Nephron (organoid): Measurements from ENCODE around the gene LILRA5.

Source experiments
- H3K27ac Mint-ChIP-seq, 3 experiments: 2 replicates each; pipeline ENCODE4 v1.8.0; 2020; ENCODE audit warnings: mixed read lengths in 3 of 3, mild to moderate bottlenecking in 2 of 3, moderate library complexity in 1 of 3
- H3K27me3 Mint-ChIP-seq: 2 replicates; pipeline ENCODE4 v1.8.0; 2021; ENCODE audit warnings: low read depth, mild to moderate bottlenecking, moderate library complexity, mixed read lengths
- H3K36me3 Mint-ChIP-seq: 2 replicates; pipeline ENCODE4 v1.8.0; 2020; ENCODE audit warnings: low read depth, mixed read lengths
- H3K4me1 Mint-ChIP-seq: 2 replicates; pipeline ENCODE4 v1.8.0; 2020; ENCODE audit warnings: mixed read lengths
- H3K4me3 Mint-ChIP-seq, 3 experiments: 2 replicates each; pipeline ENCODE4 v1.8.0; 2020; ENCODE audit warnings: mild to moderate bottlenecking in 3 of 3, mixed read lengths in 3 of 3, moderate library complexity in 2 of 3
- H3K9me3 Mint-ChIP-seq: 2 replicates; pipeline ENCODE4 v1.8.0; 2020; ENCODE audit warnings: mixed read lengths
- TF ChIP-seq, protein P1 (sequence below), 3 experiments: fragments of 200-600 bp; sonication (generic); IDR thresholded peaks; one replicate each; pipeline ENCODE4 v1.5.0; 2021; ENCODE audit warnings: antibody characterized with exemption in 3 of 3; ENCODE audit not compliant: unreplicated experiment in 3 of 3

LILRA5 gene

GRCh38 chr19:54335979-54336892, 23.3 kb upstream of the LILRA5 start:
- TF ChIP-seq, protein P1, sequence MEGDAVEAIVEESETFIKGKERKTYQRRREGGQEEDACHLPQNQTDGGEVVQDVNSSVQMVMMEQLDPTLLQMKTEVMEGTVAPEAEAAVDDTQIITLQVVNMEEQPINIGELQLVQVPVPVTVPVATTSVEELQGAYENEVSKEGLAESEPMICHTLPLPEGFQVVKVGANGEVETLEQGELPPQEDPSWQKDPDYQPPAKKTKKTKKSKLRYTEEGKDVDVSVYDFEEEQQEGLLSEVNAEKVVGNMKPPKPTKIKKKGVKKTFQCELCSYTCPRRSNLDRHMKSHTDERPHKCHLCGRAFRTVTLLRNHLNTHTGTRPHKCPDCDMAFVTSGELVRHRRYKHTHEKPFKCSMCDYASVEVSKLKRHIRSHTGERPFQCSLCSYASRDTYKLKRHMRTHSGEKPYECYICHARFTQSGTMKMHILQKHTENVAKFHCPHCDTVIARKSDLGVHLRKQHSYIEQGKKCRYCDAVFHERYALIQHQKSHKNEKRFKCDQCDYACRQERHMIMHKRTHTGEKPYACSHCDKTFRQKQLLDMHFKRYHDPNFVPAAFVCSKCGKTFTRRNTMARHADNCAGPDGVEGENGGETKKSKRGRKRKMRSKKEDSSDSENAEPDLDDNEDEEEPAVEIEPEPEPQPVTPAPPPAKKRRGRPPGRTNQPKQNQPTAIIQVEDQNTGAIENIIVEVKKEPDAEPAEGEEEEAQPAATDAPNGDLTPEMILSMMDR (IDR thresholded peaks at IDR 0.05; ENCODE audit: unreplicated experiment in 3 of 3): no peak
- Mint-ChIP-seq H3K27ac (no peak overlapping the region), H3K36me3 (no peaks in the 10 kb centered on the region), H3K4me3 (no peak overlapping the region), H3K9me3 (peaks cover 2% of the 10 kb centered on the region), H3K27me3 (no peaks in the 10 kb centered on the region), H3K4me1 (no peaks in the 10 kb centered on the region)

DNA sequence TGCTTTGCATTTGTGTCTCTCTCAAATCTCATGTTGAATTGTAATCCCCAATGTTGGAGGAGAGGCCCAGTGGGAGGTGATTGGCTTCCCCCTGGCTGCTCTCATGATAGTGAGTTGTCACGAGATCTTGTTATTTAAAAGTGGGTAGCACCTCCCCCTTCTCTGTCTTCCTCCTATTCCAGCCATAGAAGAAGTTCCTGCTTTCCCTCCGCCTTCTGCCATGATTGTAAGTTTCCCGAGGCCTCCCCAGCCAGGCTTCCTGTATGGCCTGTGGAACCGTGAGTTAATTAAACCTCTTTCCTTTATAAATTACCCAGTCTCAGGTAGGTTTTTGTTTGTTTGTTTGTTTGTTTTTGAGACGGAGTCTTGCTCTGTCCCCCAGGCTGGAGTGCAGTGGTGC, 22.2 kb upstream of the LILRA5 start:
- H3K4me1 Mint-ChIP-seq: no peaks in the 10 kb centered on the region
- peaks cover under 1% of the 10 kb centered on the region for H3K27me3 Mint-ChIP-seq
- H3K27ac Mint-ChIP-seq: no peak overlapping the region

GRCh38 chr19:54333586-54334298, 20.8 kb upstream of the LILRA5 start:
- Mint-ChIP-seq H3K27ac (no peak overlapping the region), H3K4me1 (no peaks in the 10 kb centered on the region), H3K36me3 (no peaks in the 10 kb centered on the region), H3K27me3 (peaks cover 6% of the 10 kb centered on the region), H3K4me3 (no peak overlapping the region), H3K9me3 (peaks cover 2% of the 10 kb centered on the region)
- TF ChIP-seq, protein P1 (IDR thresholded peaks at IDR 0.05; ENCODE audit: unreplicated experiment in 3 of 3): no peak

More for the DNA sequence above, 22.2 kb upstream of the LILRA5 start:
- H3K4me3 Mint-ChIP-seq: no peak overlapping the region
- H3K9me3 Mint-ChIP-seq: peaks cover 2% of the 10 kb centered on the region
- TF ChIP-seq, protein P1 (IDR thresholded peaks at IDR 0.05; ENCODE audit: unreplicated experiment in 3 of 3): no peak
- no peaks in the 10 kb centered on the region for H3K36me3 Mint-ChIP-seq

DNA sequence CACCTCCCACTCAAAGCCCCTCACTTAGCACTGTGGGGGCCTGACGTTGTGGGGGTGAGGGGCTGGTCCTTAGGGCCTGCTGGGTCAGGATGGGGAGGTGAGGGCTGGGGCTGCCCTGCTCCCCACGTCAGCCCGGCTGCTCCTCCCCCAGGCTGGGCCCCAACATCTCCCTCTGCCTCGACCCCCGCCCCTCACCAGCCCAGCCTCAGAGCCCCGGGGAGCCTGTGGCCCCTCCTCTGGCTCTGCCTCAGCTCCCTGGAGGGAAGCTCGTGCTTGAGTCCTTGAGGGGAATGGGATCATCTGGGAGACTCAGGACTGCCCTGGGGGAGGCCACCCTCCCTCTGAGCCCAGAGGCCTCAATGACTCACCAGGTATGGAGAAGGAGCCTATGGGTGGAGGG, 19.2 kb upstream of the LILRA5 start:
- H3K27ac Mint-ChIP-seq: no peak overlapping the region
- H3K36me3 Mint-ChIP-seq: no peaks in the 10 kb centered on the region
- H3K9me3 Mint-ChIP-seq: peaks cover 2% of the 10 kb centered on the region
- H3K4me3 Mint-ChIP-seq: no peak overlapping the region
- peaks cover 13% of the 10 kb centered on the region for H3K27me3 Mint-ChIP-seq
- TF ChIP-seq, protein P1 (IDR thresholded peaks at IDR 0.05; ENCODE audit: unreplicated experiment in 3 of 3): no peak
- H3K4me1 Mint-ChIP-seq: no peaks in the 10 kb centered on the region

GRCh38 chr19:54331626-54332025, 18.7 kb upstream of the LILRA5 start:
- H3K27ac Mint-ChIP-seq: no peak overlapping the region

More at GRCh38 chr19:54331626-54332025, 18.7 kb upstream of the LILRA5 start:
- Mint-ChIP-seq H3K4me1 (no peaks in the 10 kb centered on the region), H3K27me3 (peaks cover 15% of the 10 kb centered on the region), H3K9me3 (peaks cover 2% of the 10 kb centered on the region), H3K4me3 (no peak overlapping the region), H3K36me3 (no peaks in the 10 kb centered on the region)
- TF ChIP-seq, protein P1 (IDR thresholded peaks at IDR 0.05; ENCODE audit: unreplicated experiment in 3 of 3): no peak
